PC-9 (cell line): ENCODE measurements around the gene SLC66A1. TPM values are rescaled to one million over a fixed set of nuclear protein-coding genes. Genes with fewer than 3 reads are reported as not detected.

ENCODE experiments used
- BruUV-seq: library from RNA; stranded (reverse); fragments of 400-500 nt; replicated peaks from 2 replicates; lab custom pipeline; 2021; lab: Mats Ljungman, UMichigan
- CTCF ChIA-PET: fragments of 300-600 bp; sonication (Branson Sonifier 250); formaldehyde crosslinking; loops from one replicate; lab custom pipeline; 2022; ENCODE audit warnings: antibody characterized with exemption; lab: Charles Lee
- POLR2A ChIA-PET: fragments of 300-600 bp; sonication (Branson Sonifier 250); formaldehyde crosslinking; loops from one replicate; lab custom pipeline; 2022; ENCODE audit warnings: antibody characterized with exemption; ENCODE audit not compliant: unreplicated experiment; lab: Charles Lee
- DNase-seq, 2 experiments: peaks; one replicate each; pipeline versions ENCODE4 v3.0.0 to v3.0.0-alpha.2; 2015 to 2022; ENCODE audit warnings: mixed read lengths in 1 of 2
- H2AFZ ChIP-seq: fragments of 200-600 bp; sonication (generic); 2 replicates; pipeline ENCODE4 v1.8.1; 2017; ENCODE audit warnings: antibody characterized with exemption
- H3F3A ChIP-seq: fragments of 200-600 bp; sonication (generic); 2 replicates; pipeline ENCODE4 v1.8.1; 2017; ENCODE audit warnings: antibody characterized with exemption, mild to moderate bottlenecking, low read depth; ENCODE audit not compliant: insufficient read depth
- H3K27ac ChIP-seq: fragments of 200-600 bp; sonication (generic); 2 replicates; pipeline ENCODE4 v1.6.1; 2016; ENCODE audit warnings: mixed run types
- H3K27me3 ChIP-seq: fragments of 200-600 bp; sonication (generic); 2 replicates; pipeline ENCODE4 v1.6.1; 2016; ENCODE audit warnings: low read depth, mixed run types; ENCODE audit not compliant: insufficient read depth
- H3K36me3 ChIP-seq: fragments of 200-600 bp; sonication (generic); 2 replicates; pipeline ENCODE4 v1.6.1; 2016; ENCODE audit warnings: low read depth, mixed run types
- H3K4me1 ChIP-seq: fragments of 200-600 bp; sonication (generic); replicated peaks from 2 replicates; pipeline ENCODE4 v1.6.1; 2016; ENCODE audit warnings: mixed run types; ENCODE audit not compliant: insufficient read depth
- H3K4me2 ChIP-seq: fragments of 200-600 bp; sonication (generic); 2 replicates; pipeline ENCODE4 v1.6.1; 2017; ENCODE audit warnings: mixed run types
- H3K4me3 ChIP-seq: fragments of 200-600 bp; sonication (generic); 2 replicates; pipeline ENCODE4 v1.6.1; 2016; ENCODE audit warnings: mixed run types
- H3K79me2 ChIP-seq: fragments of 200-600 bp; sonication (generic); 2 replicates; pipeline ENCODE4 v1.6.1; 2017; ENCODE audit warnings: low read depth, mixed run types
- H3K9me2 ChIP-seq: fragments of 200-600 bp; sonication (generic); 2 replicates; pipeline ENCODE4 v1.8.1; 2017; ENCODE audit warnings: mild to moderate bottlenecking; ENCODE audit not compliant: insufficient read depth
- H3K9me3 ChIP-seq: fragments of 200-600 bp; sonication (generic); 2 replicates; pipeline ENCODE4 v1.8.1; 2016; ENCODE audit warnings: low read depth; ENCODE audit not compliant: insufficient read depth
- H4K20me1 ChIP-seq: fragments of 200-600 bp; sonication (generic); 2 replicates; pipeline ENCODE4 v1.8.1; 2017; ENCODE audit not compliant: insufficient read depth
- CTCF ChIP-seq: fragments of 200-600 bp; sonication (generic); conservative IDR thresholded peaks from 2 replicates; pipeline ENCODE4 v1.6.1; 2017; ENCODE audit warnings: mixed run types, antibody characterized with exemption, mild to moderate bottlenecking, moderate library complexity
- EZH2 ChIP-seq: fragments of 200-600 bp; sonication (generic); IDR thresholded peaks from 2 replicates; pipeline ENCODE4 v1.8.0; 2017; ENCODE audit warnings: antibody characterized with exemption, low read depth
- intact Hi-C: fragments of 100-400 bp; cut with micrococcal nuclease; formaldehyde crosslinking; loops from one replicate; pipeline ENCODE4 v1.10.0; 2022; ENCODE audit not compliant: unreplicated experiment
- total RNA-seq: library from RNA; stranded (reverse); gene quantifications from 2 replicates; pipeline ENCODE4 v1.2.3, GENCODE V29; 2021

The SLC66A1 gene
- total RNA-seq, 1 experiment from 2014 or later, result 13.8 TPM

GRCh38 chr1:19368964-19369363 is 56.8 kb downstream of the SLC66A1 start:
- Histone ChIP-seq H3K79me2 (no peaks in the 10 kb centered on the region), H3K9me2 (no peaks in the 10 kb centered on the region), H3K4me1 (no peaks in the 10 kb centered on the region), H3K27me3 (no peaks in the 10 kb centered on the region), H3K9me3 (no peaks in the 10 kb centered on the region), H3K36me3 (no peaks in the 10 kb centered on the region), H3K4me3 (no peak overlapping the region), H4K20me1 (no peaks in the 10 kb centered on the region; the same call in 1 of the 2 replicates), H3F3A (no peaks in the 10 kb centered on the region), H3K27ac (no peak overlapping the region), H3K4me2 (no peak overlapping the region), H2AFZ (no peak overlapping the region)
- ChIA-PET POLR2A (no interaction called here), CTCF (no interaction called here)
- intact Hi-C loops, result no loop called here
- TF ChIP-seq EZH2 (no peak), CTCF (no peak)
- no peak for DNase-seq
- BruUV-seq, result no TSS peak

DNA sequence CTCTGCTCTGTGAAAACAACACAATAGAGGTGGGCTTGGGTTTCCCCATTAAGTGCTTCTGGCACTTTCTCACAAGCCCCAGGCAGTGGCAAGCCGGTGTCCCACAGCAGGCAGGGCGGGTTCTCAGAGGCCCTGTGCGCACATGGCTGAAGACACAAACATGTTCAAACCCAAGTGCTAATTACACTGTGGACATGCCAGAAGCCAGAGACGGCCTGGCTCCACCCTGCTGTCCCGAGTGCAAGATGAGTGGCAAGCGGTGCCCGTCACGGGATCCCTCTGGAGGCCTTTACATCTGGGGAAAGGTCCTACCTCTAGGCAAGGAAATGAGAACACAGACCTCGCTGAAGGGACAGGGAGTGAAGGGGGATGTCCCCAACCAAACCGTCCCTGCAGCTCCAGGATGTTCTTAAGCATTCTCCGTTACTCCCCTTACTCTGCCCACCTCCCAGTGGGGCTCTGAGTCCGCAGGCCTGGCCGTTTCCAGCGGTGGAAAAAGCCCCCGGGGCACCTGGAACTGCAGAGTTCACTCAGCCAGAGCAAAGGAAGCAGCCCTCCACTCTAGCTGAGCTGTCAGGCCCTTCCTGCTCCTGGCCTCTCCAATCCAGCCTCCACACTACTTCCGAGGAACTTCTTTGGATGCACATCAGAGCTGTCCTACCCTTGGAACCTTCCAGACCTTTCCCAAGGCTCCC is 57.4 kb downstream of the SLC66A1 start:
- no TSS peak for BruUV-seq
- Histone ChIP-seq H2AFZ (no peak overlapping the region), H3K27me3 (no peaks in the 10 kb centered on the region), H3K36me3 (no peaks in the 10 kb centered on the region), H3K79me2 (no peaks in the 10 kb centered on the region), H3K4me1 (no peaks in the 10 kb centered on the region), H4K20me1 (no peaks in the 10 kb centered on the region), H3K9me2 (no peaks in the 10 kb centered on the region), H3F3A (no peaks in the 10 kb centered on the region), H3K27ac (no peak overlapping the region), H3K4me2 (no peak overlapping the region), H3K4me3 (no peak overlapping the region), H3K9me3 (no peaks in the 10 kb centered on the region)
- POLR2A ChIA-PET, result no interaction called here
- TF ChIP-seq EZH2, result no peak
- intact Hi-C loops, result no loop called here
- CTCF ChIA-PET, result no interaction called here
- no peak for DNase-seq

GRCh38 chr1:19370453-19371170 is 58.5 kb downstream of the SLC66A1 start:
- POLR2A ChIA-PET, result no interaction called here
- no peaks in the 10 kb centered on the region for H3K79me2 ChIP-seq
- H3K9me3 ChIP-seq, result no peaks in the 10 kb centered on the region
- TF ChIP-seq EZH2 (no peak), CTCF (no peak)
- H3K4me2 ChIP-seq, result no peak overlapping the region
- H3K4me3 ChIP-seq, result no peak overlapping the region
- no peaks in the 10 kb centered on the region for H3K27me3 ChIP-seq
- no peaks in the 10 kb centered on the region for H3K4me1 ChIP-seq
- H3K9me2 ChIP-seq, result no peaks in the 10 kb centered on the region
- no peak for DNase-seq
- CTCF ChIA-PET, result no interaction called here
- no TSS peak for BruUV-seq
- H4K20me1 ChIP-seq, result no peaks in the 10 kb centered on the region
- no peak overlapping the region for H3K27ac ChIP-seq
- no peak overlapping the region for H2AFZ ChIP-seq
- intact Hi-C loops, result no loop called here
- no peaks in the 10 kb centered on the region for H3F3A ChIP-seq
- no peaks in the 10 kb centered on the region for H3K36me3 ChIP-seq
